ENCODE data around the gene RHOV. TPM values are rescaled to one million over a fixed set of nuclear protein-coding genes. Genes with fewer than 3 reads are reported as not detected.

Gene RHOV
- total RNA-seq, 1 experiment from 2014 or later = 4.2 TPM

GRCh38 chr15:40855706-40856234 lies 18.3 kb downstream of the RHOV start:
- Mint-ChIP-seq H3K4me1 (ENCODE audit: low read depth, unreplicated experiment) (peaks cover 15% of the 10 kb centered on the region), H3K4me3 (ENCODE audit: low read depth, unreplicated experiment) (no peak overlapping the region), H3K36me3 (ENCODE audit: insufficient read depth, unreplicated experiment) (peaks cover 29% of the 10 kb centered on the region), H3K27ac (ENCODE audit: unreplicated experiment) (no peak overlapping the region), H3K27me3 (ENCODE audit: unreplicated experiment) (no peaks in the 10 kb centered on the region), H3K9me3 (ENCODE audit: low read depth, unreplicated experiment) (no peaks in the 10 kb centered on the region)
- no peak for DNase-seq
- no peak for TF ChIP-seq CTCF (IDR thresholded peaks at IDR 0.05; ENCODE audit: unreplicated experiment)
- CTCF ChIA-PET = interaction anchor here (4.3 to 5.8 kb wide), 2 partner anchors 16 to 35 kb away, joined by 73 to 92 read pairs; partner anchors contain the start of gene RHOV
- intact Hi-C loops (cut with micrococcal nuclease; ENCODE audit: unreplicated experiment) = no loop called here
- no TSS peak for BruUV-seq (replicated peaks)

- Mint-ChIP-seq H3K27ac (ENCODE audit: unreplicated experiment) (no peak overlapping the region), H3K4me1 (ENCODE audit: low read depth, unreplicated experiment) (peaks cover 7% of the 10 kb centered on the region), H3K4me3 (ENCODE audit: low read depth, unreplicated experiment) (no peak overlapping the region), H3K27me3 (ENCODE audit: unreplicated experiment) (no peaks in the 10 kb centered on the region), H3K9me3 (ENCODE audit: low read depth, unreplicated experiment) (no peaks in the 10 kb centered on the region), H3K36me3 (ENCODE audit: insufficient read depth, unreplicated experiment) (peaks cover 36% of the 10 kb centered on the region)
- no TSS peak for BruUV-seq (replicated peaks)
- CTCF ChIA-PET = no interaction called here
- intact Hi-C loops (cut with micrococcal nuclease; ENCODE audit: unreplicated experiment) = no loop called here
- no peak for TF ChIP-seq CTCF (IDR thresholded peaks at IDR 0.05; ENCODE audit: unreplicated experiment)
- DNase-seq = no peak
These were observed 19.9 kb downstream of the RHOV start for GRCh38 chr15:40854161-40854560.

GRCh38 chr15:40853241-40853890 lies 20.7 kb downstream of the RHOV start:
- CTCF ChIA-PET = no interaction called here
- H3K36me3 Mint-ChIP-seq (ENCODE audit: insufficient read depth, unreplicated experiment) = peaks cover 30% of the 10 kb centered on the region
- intact Hi-C loops (cut with micrococcal nuclease; ENCODE audit: unreplicated experiment) = no loop called here
- H3K4me3 Mint-ChIP-seq (ENCODE audit: low read depth, unreplicated experiment) = no peak overlapping the region
- no peak for DNase-seq
- no TSS peak for BruUV-seq (replicated peaks)
- TF ChIP-seq CTCF (IDR thresholded peaks at IDR 0.05; ENCODE audit: unreplicated experiment) = no peak
- peaks cover 8% of the 10 kb centered on the region for H3K4me1 Mint-ChIP-seq (ENCODE audit: low read depth, unreplicated experiment)
- no peaks in the 10 kb centered on the region for H3K27me3 Mint-ChIP-seq (ENCODE audit: unreplicated experiment)
- H3K9me3 Mint-ChIP-seq (ENCODE audit: low read depth, unreplicated experiment) = no peaks in the 10 kb centered on the region
- H3K27ac Mint-ChIP-seq (ENCODE audit: unreplicated experiment) = no peak overlapping the region

GRCh38 chr15:40852529-40852928 lies 21.5 kb downstream of the RHOV start:
- Mint-ChIP-seq H3K27me3 (ENCODE audit: unreplicated experiment) (no peaks in the 10 kb centered on the region), H3K9me3 (ENCODE audit: low read depth, unreplicated experiment) (no peaks in the 10 kb centered on the region), H3K4me3 (ENCODE audit: low read depth, unreplicated experiment) (no peak overlapping the region), H3K27ac (ENCODE audit: unreplicated experiment) (no peak overlapping the region), H3K36me3 (ENCODE audit: insufficient read depth, unreplicated experiment) (peaks cover 23% of the 10 kb centered on the region), H3K4me1 (ENCODE audit: low read depth, unreplicated experiment) (peaks cover 16% of the 10 kb centered on the region)
- no peak for TF ChIP-seq CTCF (IDR thresholded peaks at IDR 0.05; ENCODE audit: unreplicated experiment)
- CTCF ChIA-PET = no interaction called here
- DNase-seq = no peak
- intact Hi-C loops (cut with micrococcal nuclease; ENCODE audit: unreplicated experiment) = no loop called here
- no TSS peak for BruUV-seq (replicated peaks)
